HepG2 (cell line): ENCODE results near the gene ZC3H12A. TPM values are rescaled to one million over a fixed set of nuclear protein-coding genes. Genes with fewer than 3 reads are reported as not detected.
A peak's percentile ranks its signal among the peaks of the same experiment; 100 is the strongest.

ENCODE experiments used
- ATAC-seq: fragments of 200-7000 bp; cut with Tn5 transposase; 3 replicates; pipeline ENCODE4 v1.9.1; 2020; ENCODE audit warnings: mild to moderate bottlenecking, moderate library complexity
- BruUV-seq: library from RNA; stranded (reverse); fragments of 400-500 nt; replicated peaks from 2 replicates; lab custom pipeline; 2021; lab: Mats Ljungman, UMichigan
- CTCF ChIA-PET: fragments of 300-600 bp; formaldehyde crosslinking; extraction: SDS; loops from one replicate; lab custom pipeline; 2021; ENCODE audit warnings: low total read pairs, inconsistent platforms, low intra/inter-chr PET ratio; lab: Yijun Ruan, JAX
- POLR2A ChIA-PET: fragments of 350-600 bp; sonication (Branson Sonifier 250); formaldehyde crosslinking; loops from one replicate; lab custom pipeline; 2020; ENCODE audit warnings: antibody characterized with exemption, inconsistent platforms; lab: Yijun Ruan, JAX
- DNase-seq: peaks from one replicate; pipeline ENCODE4 v3.0.0-alpha.2; 2015; ENCODE audit warnings: low spot score
- FAIRE-seq: peaks from 3 replicates; lab custom pipeline; 2011; peaks lifted over from hg19 to GRCh38; lab: Jason Lieb, UNC
- H2AFZ ChIP-seq: one replicate; pipeline ENCODE4 v1.6.1; 2011; ENCODE audit warnings: low read length, inconsistent platforms
- H3K27ac ChIP-seq: fragments of 300-600 bp; 3 replicates; pipeline ENCODE4 v1.8.0; 2011; ENCODE audit warnings: mixed run types, mild to moderate bottlenecking, mixed read lengths, low read length, inconsistent platforms; ENCODE audit not compliant: insufficient read depth; ENCODE audit errors: extremely low read length
- H3K27me3 ChIP-seq, 2 experiments: fragments of 200-600 bp in 1 of 2; 2 replicates in 1 of 2; 3 replicates in 1 of 2; pipeline versions ENCODE4 v1.6.0 to v1.8.0; 2011; ENCODE audit warnings: low read length in 2 of 2, mild to moderate bottlenecking in 2 of 2, moderate library complexity in 2 of 2, inconsistent platforms in 1 of 2; ENCODE audit not compliant: insufficient read depth in 2 of 2, control insufficient read depth in 1 of 2
- H3K36me3 ChIP-seq, 2 experiments: fragments of 200-600 bp in 1 of 2; replicated peaks in 1 of 2; 2 replicates in 1 of 2; 3 replicates in 1 of 2; pipeline versions ENCODE4 v1.5.1 to v1.8.0; 2011; ENCODE audit warnings: low read length in 2 of 2, inconsistent platforms in 1 of 2; ENCODE audit not compliant: insufficient read depth in 2 of 2, control insufficient read depth in 1 of 2
- H3K4me1 ChIP-seq: 2 replicates; pipeline ENCODE4 v1.5.1; 2012; ENCODE audit warnings: low read length, inconsistent platforms; ENCODE audit not compliant: insufficient read depth
- H3K4me2 ChIP-seq: 2 replicates; pipeline ENCODE4 v1.6.0; 2011; ENCODE audit warnings: low read depth, low read length, inconsistent platforms
- H3K4me3 ChIP-seq, 3 experiments: fragments of 200-600 bp in 1 of 3; sonication (generic), shearing (Covaris generic) in 1 of 3; replicated peaks in 1 of 3; 2 replicates each; pipeline ENCODE4 v1.5.1; 2011 to 2016; ENCODE audit warnings: low read length in 3 of 3, inconsistent platforms in 2 of 3, low read depth in 2 of 3, mild to moderate bottlenecking in 2 of 3, control low read depth in 1 of 3, mixed read lengths in 1 of 3; ENCODE audit not compliant: insufficient read depth in 1 of 3
- H3K79me2 ChIP-seq: one replicate; pipeline ENCODE4 v1.6.1; 2011; ENCODE audit warnings: low read length, inconsistent platforms; ENCODE audit not compliant: insufficient read depth
- H3K9ac ChIP-seq: 2 replicates; pipeline ENCODE4 v1.6.0; 2011; ENCODE audit warnings: mild to moderate bottlenecking, low read depth, low read length, inconsistent platforms; ENCODE audit not compliant: insufficient read depth
- H3K9me3 ChIP-seq: 2 replicates; pipeline ENCODE4 v1.5.1; 2012; ENCODE audit warnings: mild to moderate bottlenecking, low read length
- H4K20me1 ChIP-seq: 2 replicates; pipeline ENCODE4 v1.6.0; 2011; ENCODE audit warnings: inconsistent platforms, mild to moderate bottlenecking, low read length, moderate library complexity; ENCODE audit not compliant: insufficient read depth
- HDAC1 ChIP-seq: sonication (generic); formaldehyde crosslinking; IDR thresholded peaks from 2 replicates; pipeline ENCODE4 v1.5.1; 2020; ENCODE audit warnings: mild to moderate bottlenecking, missing genetic modification reagents
- PPARG ChIP-seq: conservative IDR thresholded peaks from 2 replicates; pipeline ENCODE4 v1.6.1; 2016; ENCODE audit warnings: missing biosample characterization, missing genetic modification reagents
- ZNF18 ChIP-seq: sonication (generic); formaldehyde crosslinking; IDR thresholded peaks from 2 replicates; pipeline ENCODE4 v1.8.0; 2022; ENCODE audit warnings: mild to moderate bottlenecking, missing genetic modification reagents; ENCODE audit not compliant: insufficient replicate concordance
- WGBS: methylation state at CpG from one replicate; pipeline ENCODE4 v1.1.6; 2017; ENCODE audit warnings: low lambda C conversion rate; 5-methylcytosine and 5-hydroxymethylcytosine counted together
- in situ Hi-C: cut with HindIII; loops from 2 replicates; pipeline ENCODE4 v1.10.0; 2017; ENCODE audit warnings: low pct_unique_long_range_greater_than_20kb; ENCODE audit not compliant: extremely low pct_ligation_motif_present
- intact Hi-C: fragments of 100-400 bp; cut with micrococcal nuclease; formaldehyde crosslinking; loops from one replicate; pipeline ENCODE4 v1.10.0; 2022; ENCODE audit not compliant: unreplicated experiment
- polyA plus RNA-seq, 8 experiments: library from polyadenylated mRNA; depleted of rRNA in 3 of 8; stranded (reverse) in 7 of 8; unstranded in 1 of 8; fragments of >200 nt; fragmentation: Illumina TruSeq in 4 of 8; extraction: Trizol in 4 of 8; gene quantifications; 2 replicates each; pipeline versions ENCODE4 v1.2.1 to v1.2.3, GENCODE V29; 2011 to 2016; ENCODE audit warnings: low read depth in 4 of 8, missing spikeins in 1 of 8, mixed read lengths in 1 of 8; ENCODE audit not compliant: insufficient read depth in 1 of 8
- total RNA-seq, 5 experiments: library from RNA; depleted of rRNA; stranded (reverse); fragments of >200 nt; fragmentation: Illumina TruSeq; extraction: Trizol; gene quantifications; 2 replicates each; pipeline ENCODE4 v1.2.3, GENCODE V29; 2016; ENCODE audit warnings: low read depth in 1 of 5
- TF ChIP-seq, protein P1 (sequence below): sonication (generic); formaldehyde crosslinking; IDR thresholded peaks from 2 replicates; pipeline ENCODE4 v1.5.1; 2020; ENCODE audit warnings: mild to moderate bottlenecking, moderate library complexity, missing genetic modification reagents
- TF ChIP-seq, protein P2 (sequence below): sonication (generic); formaldehyde crosslinking; IDR thresholded peaks from 2 replicates; pipeline ENCODE4 v1.4.0; 2020; ENCODE audit warnings: mild to moderate bottlenecking, missing genetic modification reagents

The ZC3H12A gene
- total and polyA plus RNA-seq, 2 of the 13 experiments (the other 11 are each of a cell fraction or from before 2014, with no cell fraction given) = 6.8 to 13.3 TPM

DNA sequence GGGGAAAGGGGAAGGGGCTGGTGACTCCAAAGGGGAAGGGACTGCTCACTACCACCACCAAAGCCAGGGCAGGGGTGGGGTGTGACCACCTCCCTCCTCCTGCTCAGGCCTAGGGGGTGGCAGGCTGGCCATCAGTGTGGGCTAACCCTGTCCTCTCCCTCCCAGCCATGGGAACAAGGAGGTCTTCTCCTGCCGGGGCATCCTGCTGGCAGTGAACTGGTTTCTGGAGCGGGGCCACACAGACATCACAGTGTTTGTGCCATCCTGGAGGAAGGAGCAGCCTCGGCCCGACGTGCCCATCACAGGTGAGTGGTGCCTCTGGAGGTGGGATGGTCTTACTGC, 5.7 kb downstream of the ZC3H12A start (continued):
- peak; percentile 80 for TF ChIP-seq ZNF18 (CRISPR knock-in tag)
- TF ChIP-seq, all 625 proteins: peak for 8

GRCh38 chr1:37480581-37481288, 6.4 kb downstream of the ZC3H12A start:
- 92% methylated on average over 7 of the region's 10 CpGs for WGBS
- ChIA-PET CTCF (no interaction called here), POLR2A (interaction anchor here (0.8 kb wide), 1 partner anchor 10 kb away, joined by 3 read pairs; no protein-coding TSS in a partner anchor)
- H3K9me3 ChIP-seq = no peaks in the 10 kb centered on the region
- H2AFZ ChIP-seq = no peak overlapping the region
- no peak for ATAC-seq
- no peak for DNase-seq
- peaks cover 50% of the 10 kb centered on the region for H3K4me1 ChIP-seq
- H3K9ac ChIP-seq = no peak overlapping the region
- no peak overlapping the region for H3K27ac ChIP-seq
- intact Hi-C loops (no loop called here), in situ Hi-C loops (no loop called here)
- H3K4me2 ChIP-seq = no peak overlapping the region
- H3K27me3 ChIP-seq = no peaks in the 10 kb centered on the region
- BruUV-seq = no TSS peak
- peaks cover 30% of the 10 kb centered on the region for H3K79me2 ChIP-seq
- peaks cover 16 to 40% of the 10 kb centered on the region in 2 experiments for H3K36me3 ChIP-seq
- peaks cover 15% of the 10 kb centered on the region; the same call in 1 of the 2 replicates for H4K20me1 ChIP-seq
- FAIRE-seq = no peak
- no peak overlapping the region for H3K4me3 ChIP-seq
- TF ChIP-seq, protein P1, sequence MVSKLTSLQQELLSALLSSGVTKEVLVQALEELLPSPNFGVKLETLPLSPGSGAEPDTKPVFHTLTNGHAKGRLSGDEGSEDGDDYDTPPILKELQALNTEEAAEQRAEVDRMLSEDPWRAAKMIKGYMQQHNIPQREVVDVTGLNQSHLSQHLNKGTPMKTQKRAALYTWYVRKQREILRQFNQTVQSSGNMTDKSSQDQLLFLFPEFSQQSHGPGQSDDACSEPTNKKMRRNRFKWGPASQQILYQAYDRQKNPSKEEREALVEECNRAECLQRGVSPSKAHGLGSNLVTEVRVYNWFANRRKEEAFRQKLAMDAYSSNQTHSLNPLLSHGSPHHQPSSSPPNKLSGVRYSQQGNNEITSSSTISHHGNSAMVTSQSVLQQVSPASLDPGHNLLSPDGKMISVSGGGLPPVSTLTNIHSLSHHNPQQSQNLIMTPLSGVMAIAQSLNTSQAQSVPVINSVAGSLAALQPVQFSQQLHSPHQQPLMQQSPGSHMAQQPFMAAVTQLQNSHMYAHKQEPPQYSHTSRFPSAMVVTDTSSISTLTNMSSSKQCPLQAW = no peak
- no peak for TF ChIP-seq HDAC1 (CRISPR knock-in tag)
- TF ChIP-seq PPARG (CRISPR knock-in tag) = no peak
- TF ChIP-seq, protein P2, sequence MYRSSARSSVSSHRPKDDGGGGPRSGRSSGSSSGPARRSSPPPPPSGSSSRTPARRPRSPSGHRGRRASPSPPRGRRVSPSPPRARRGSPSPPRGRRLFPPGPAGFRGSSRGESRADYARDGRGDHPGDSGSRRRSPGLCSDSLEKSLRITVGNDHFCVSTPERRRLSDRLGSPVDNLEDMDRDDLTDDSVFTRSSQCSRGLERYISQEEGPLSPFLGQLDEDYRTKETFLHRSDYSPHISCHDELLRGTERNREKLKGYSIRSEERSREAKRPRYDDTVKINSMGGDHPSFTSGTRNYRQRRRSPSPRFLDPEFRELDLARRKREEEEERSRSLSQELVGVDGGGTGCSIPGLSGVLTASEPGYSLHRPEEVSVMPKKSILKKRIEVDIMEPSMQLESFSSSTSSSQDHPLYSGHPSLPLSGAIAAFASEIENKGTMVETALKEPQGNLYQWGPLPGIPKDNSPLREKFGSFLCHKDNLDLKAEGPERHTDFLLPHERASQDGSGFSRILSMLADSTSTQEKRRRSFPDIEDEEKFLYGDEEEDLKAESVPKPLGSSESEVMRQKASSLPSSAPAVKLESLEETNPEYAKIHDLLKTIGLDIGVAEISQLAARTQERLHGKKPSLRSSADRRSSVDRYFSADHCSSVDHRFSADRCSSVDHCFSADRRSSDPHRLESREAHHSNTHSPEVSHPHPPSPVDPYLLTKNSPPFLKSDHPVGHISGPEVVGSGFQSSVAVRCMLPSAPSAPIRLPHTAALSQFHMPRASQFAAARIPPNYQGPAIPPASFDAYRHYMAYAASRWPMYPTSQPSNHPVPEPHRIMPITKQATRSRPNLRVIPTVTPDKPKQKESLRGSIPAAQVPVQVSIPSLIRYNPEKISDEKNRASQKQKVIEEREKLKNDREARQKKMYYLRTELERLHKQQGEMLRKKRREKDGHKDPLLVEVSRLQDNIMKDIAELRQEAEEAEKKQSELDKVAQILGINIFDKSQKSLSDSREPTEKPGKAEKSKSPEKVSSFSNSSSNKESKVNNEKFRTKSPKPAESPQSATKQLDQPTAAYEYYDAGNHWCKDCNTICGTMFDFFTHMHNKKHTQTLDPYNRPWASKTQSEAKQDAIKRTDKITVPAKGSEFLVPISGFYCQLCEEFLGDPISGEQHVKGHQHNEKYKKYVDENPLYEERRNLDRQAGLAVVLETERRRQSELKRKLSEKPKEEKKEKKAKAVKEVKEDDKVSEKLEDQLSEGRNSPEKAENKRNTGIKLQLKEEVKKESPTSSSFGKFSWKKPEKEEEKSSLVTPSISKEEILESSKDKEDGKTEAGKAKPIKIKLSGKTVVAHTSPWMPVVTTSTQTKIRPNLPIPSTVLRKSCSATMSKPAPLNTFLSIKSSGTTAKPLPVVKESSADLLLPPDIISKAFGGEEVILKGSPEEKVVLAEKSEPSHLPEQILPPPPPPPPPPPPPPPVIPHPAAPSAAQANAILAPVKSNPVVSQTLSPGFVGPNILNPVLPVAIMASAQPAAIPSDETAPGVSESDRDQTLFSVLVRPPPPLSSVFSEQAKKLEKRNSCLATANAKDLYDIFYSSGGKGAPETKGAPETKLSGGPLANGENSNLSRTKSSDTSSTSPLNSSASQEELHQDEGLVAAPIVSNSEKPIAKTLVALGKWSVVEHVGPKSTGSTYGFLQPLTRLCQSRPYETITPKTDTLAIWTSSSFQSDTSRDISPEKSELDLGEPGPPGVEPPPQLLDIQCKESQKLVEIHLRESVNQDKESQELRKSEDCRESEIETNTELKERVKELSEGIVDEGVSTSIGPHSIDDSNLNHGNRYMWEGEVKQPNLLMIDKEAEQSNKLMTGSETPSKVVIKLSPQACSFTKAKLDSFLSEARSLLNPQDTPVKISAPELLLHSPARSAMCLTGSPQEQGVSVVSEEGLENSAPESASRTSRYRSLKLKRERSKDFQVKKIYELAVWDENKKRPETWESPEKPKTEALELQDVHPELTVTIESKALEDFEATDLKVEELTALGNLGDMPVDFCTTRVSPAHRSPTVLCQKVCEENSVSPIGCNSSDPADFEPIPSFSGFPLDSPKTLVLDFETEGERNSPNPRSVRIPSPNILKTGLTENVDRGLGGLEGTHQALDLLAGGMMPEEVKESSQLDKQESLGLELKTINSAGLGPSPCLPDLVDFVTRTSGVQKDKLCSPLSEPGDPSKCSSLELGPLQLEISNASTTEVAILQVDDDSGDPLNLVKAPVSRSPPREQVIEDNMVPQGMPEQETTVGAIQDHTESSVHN (CRISPR knock-in tag) = no peak
